Liver (tissue), 9 donors: ENCODE data around the gene CYP8B1. TPM values are rescaled to one million over a fixed set of nuclear protein-coding genes. Genes with fewer than 3 reads are reported as not detected.
A peak's percentile ranks its signal among the peaks of the same experiment; 100 is the strongest.

ENCODE experiments used
- DNase-seq: peaks from one replicate; pipeline ENCODE4 v3.0.0-alpha.2; 2017; ENCODE audit warnings: low spot score
- H3K27ac ChIP-seq, 2 donors: one replicate each; pipeline ENCODE4 v1.7.0; 2013; ENCODE audit warnings: inconsistent platforms in 2 of 2, low read length in 2 of 2, control low read depth in 1 of 2, low read depth in 1 of 2, mild to moderate bottlenecking in 1 of 2
- H3K27me3 ChIP-seq, 4 donors: one replicate each; pipeline versions ENCODE4 v1.6.1 to v1.7.0; 2013; ENCODE audit warnings: low read length in 3 of 4, inconsistent platforms in 1 of 4, mild to moderate bottlenecking in 1 of 4, moderate library complexity in 1 of 4; ENCODE audit not compliant: control insufficient read depth in 4 of 4, insufficient read depth in 4 of 4
- H3K36me3 ChIP-seq, 4 donors: one replicate each; pipeline versions ENCODE4 v1.6.1 to v1.7.0; 2013; ENCODE audit warnings: low read length in 3 of 4, mild to moderate bottlenecking in 3 of 4, low read depth in 1 of 4, moderate library complexity in 1 of 4; ENCODE audit not compliant: control insufficient read depth in 4 of 4, insufficient read depth in 3 of 4
- H3K4me1 ChIP-seq, 4 donors: one replicate each; pipeline versions ENCODE4 v1.6.1 to v1.7.0; 2013; ENCODE audit warnings: low read length in 3 of 4, mild to moderate bottlenecking in 3 of 4, moderate library complexity in 1 of 4; ENCODE audit not compliant: control insufficient read depth in 4 of 4, insufficient read depth in 4 of 4
- H3K4me3 ChIP-seq, 3 donors: one replicate each; pipeline versions ENCODE4 v1.6.1 to v1.7.0; 2013; ENCODE audit warnings: low read length in 3 of 3, control low read depth in 1 of 3, low read depth in 1 of 3, mild to moderate bottlenecking in 1 of 3
- H3K9ac ChIP-seq, 2 donors: one replicate each; pipeline ENCODE4 v1.7.0; 2013; ENCODE audit warnings: low read length in 2 of 2, mild to moderate bottlenecking in 2 of 2, moderate library complexity in 2 of 2, control low read depth in 1 of 2, low read depth in 1 of 2
- H3K9me3 ChIP-seq, 4 donors: one replicate each; pipeline versions ENCODE4 v1.6.1 to v1.7.0; 2013; ENCODE audit warnings: low read length in 3 of 4; ENCODE audit not compliant: control insufficient read depth in 4 of 4
- ATF3 ChIP-seq: IDR thresholded peaks from 2 replicates; pipeline ENCODE4 v1.6.1; 2016; ENCODE audit warnings: antibody characterized with exemption
- CTCF ChIP-seq: fragments of 150-350 bp; IDR thresholded peaks from 2 replicates; pipeline ENCODE4 v1.5.1; 2017; ENCODE audit warnings: improper control_type of control experiment, low read depth, low read length; ENCODE audit not compliant: missing input control
- EGR1 ChIP-seq, 2 donors: IDR thresholded peaks; 2 replicates each; pipeline ENCODE4 v1.6.1; 2016 to 2018; ENCODE audit warnings: antibody characterized with exemption in 2 of 2, low read depth in 2 of 2
- FOXA1 ChIP-seq: IDR thresholded peaks from 2 replicates; pipeline ENCODE4 v1.6.1; 2016; ENCODE audit warnings: antibody characterized with exemption
- FOXA2 ChIP-seq: IDR thresholded peaks from 2 replicates; pipeline ENCODE4 v1.6.1; 2016; ENCODE audit warnings: antibody characterized with exemption
- GABPA ChIP-seq, 2 donors: IDR thresholded peaks in 1 of 2; conservative IDR thresholded peaks in 1 of 2; 2 replicates each; pipeline ENCODE4 v1.6.1; 2016; ENCODE audit warnings: antibody characterized with exemption in 2 of 2, mild to moderate bottlenecking in 1 of 2, moderate library complexity in 1 of 2
- HNF4A ChIP-seq, 2 donors: conservative IDR thresholded peaks; 2 replicates each; pipeline ENCODE4 v1.6.1; 2016; ENCODE audit warnings: antibody characterized with exemption in 2 of 2, mild to moderate bottlenecking in 2 of 2
- HNF4G ChIP-seq: IDR thresholded peaks from 2 replicates; pipeline ENCODE4 v1.6.1; 2016; ENCODE audit warnings: antibody characterized with exemption
- JUND ChIP-seq, 2 donors: IDR thresholded peaks; 2 replicates each; pipeline ENCODE4 v1.6.1; 2016; ENCODE audit warnings: antibody characterized with exemption in 2 of 2
- MAX ChIP-seq: IDR thresholded peaks from 2 replicates; pipeline ENCODE4 v1.6.1; 2016; ENCODE audit warnings: antibody characterized with exemption
- NR2F2 ChIP-seq: IDR thresholded peaks from 2 replicates; pipeline ENCODE4 v1.6.1; 2016; ENCODE audit warnings: antibody characterized with exemption
- RAD21 ChIP-seq, 2 donors: IDR thresholded peaks; 2 replicates each; pipeline ENCODE4 v1.6.1; 2016; ENCODE audit warnings: antibody characterized with exemption in 2 of 2, mild to moderate bottlenecking in 2 of 2
- REST ChIP-seq: IDR thresholded peaks from 2 replicates; pipeline ENCODE4 v1.6.1; 2016; ENCODE audit warnings: antibody characterized with exemption, mild to moderate bottlenecking
- RXRA ChIP-seq, 2 donors: IDR thresholded peaks; 2 replicates each; pipeline ENCODE4 v1.6.1; 2017 to 2018; ENCODE audit warnings: antibody characterized with exemption in 2 of 2, mild to moderate bottlenecking in 1 of 2
- SP1 ChIP-seq: IDR thresholded peaks from 2 replicates; pipeline ENCODE4 v1.6.1; 2018; ENCODE audit warnings: antibody characterized with exemption, mild to moderate bottlenecking
- TAF1 ChIP-seq: conservative IDR thresholded peaks from 2 replicates; pipeline ENCODE4 v1.6.1; 2016; ENCODE audit warnings: antibody characterized with exemption, mild to moderate bottlenecking
- YY1 ChIP-seq: IDR thresholded peaks from 2 replicates; pipeline ENCODE4 v1.6.1; 2016; ENCODE audit warnings: antibody characterized with exemption, mild to moderate bottlenecking
- ZBTB33 ChIP-seq: IDR thresholded peaks from 2 replicates; pipeline ENCODE4 v1.6.1; 2016; ENCODE audit warnings: antibody characterized with exemption
- WGBS: extraction: QIAGEN DNeasy Blood & Tissue Kit; methylation state at CpG from one replicate; pipeline ENCODE4 v1.1.7; 2013; 5-methylcytosine and 5-hydroxymethylcytosine counted together
- polyA plus RNA-seq, 2 donors: library from polyadenylated mRNA; stranded (reverse) in 1 of 2; unstranded in 1 of 2; fragments of 200-250 nt in 1 of 2; fragments of >200 nt in 1 of 2; fragmentation: Nextera tagmentation in 1 of 2; extraction: Ambion mirVana in 1 of 2; gene quantifications; one replicate each; pipeline versions ENCODE4 v1.2.1 to v1.2.3, GENCODE V29; 2013 to 2015
- total RNA-seq, 2 donors: library from RNA; depleted of rRNA; stranded (reverse); fragments of >200 nt; gene quantifications; one replicate each; pipeline ENCODE4 v1.2.3, GENCODE V29; 2014
- donor health status: healthy.
- donor health status: healthy.
- donor health status: healthy.
- donor health status: healthy.
- donor health status: healthy.

The CYP8B1 gene
- total and polyA plus RNA-seq, 4 donors, result 21.2 to 490 (median 223) TPM

GRCh38 chr3:42850263-42850662, 25.4 kb downstream of the CYP8B1 start (continued):
- TF ChIP-seq CTCF, result no peak
- TF ChIP-seq FOXA1, result no peak
- no peak for TF ChIP-seq FOXA2
- TF ChIP-seq HNF4G, result no peak
- TF ChIP-seq JUND (IDR thresholded peaks at IDR 0.05), result no peak
- no peak for TF ChIP-seq HNF4A (conservative IDR thresholded peaks at IDR 0.05)

- H3K9ac ChIP-seq, result no peak overlapping the region
- peak; percentile 33 for DNase-seq
- WGBS, result 94% methylated on average over 7 of the region's 7 CpGs
- no peak overlapping the region for H3K27ac ChIP-seq
- H3K27me3 ChIP-seq, result no peaks in the 10 kb centered on the region
- H3K36me3 ChIP-seq, result no peaks in the 10 kb centered on the region
- H3K4me1 ChIP-seq, result peaks cover 26 to 49% (median 43%) of the 10 kb centered on the region in 4 donors
- TF ChIP-seq FOXA2 (no peak), HNF4G (no peak), GABPA (IDR thresholded peaks at IDR 0.05 in 1 of 2, conservative IDR thresholded peaks at IDR 0.05 in 1 of 2) (no peak), JUND (IDR thresholded peaks at IDR 0.05) (no peak)
- H3K9me3 ChIP-seq, result no peaks in the 10 kb centered on the region
- no peak overlapping the region for H3K4me3 ChIP-seq
Observed at GRCh38 chr3:42849017-42849416, 26.7 kb downstream of the CYP8B1 start.

GRCh38 chr3:42847731-42848130, 27.9 kb downstream of the CYP8B1 start:
- Histone ChIP-seq H3K27me3 (no peaks in the 10 kb centered on the region), H3K4me3 (no peak overlapping the region), H3K27ac (peak overlapping the region; percentile 49 to 63), H3K4me1 (peaks cover 21 to 42% (median 33%) of the 10 kb centered on the region in 4 donors), H3K36me3 (no peaks in the 10 kb centered on the region), H3K9me3 (no peaks in the 10 kb centered on the region), H3K9ac (no peak overlapping the region)
- peak; percentile 38 for DNase-seq
- TF ChIP-seq TAF1 (no peak), RAD21 (IDR thresholded peaks at IDR 0.05) (peak in 1 of 2 donors; percentile 17), REST (no peak), SP1 (peak; percentile 80), FOXA1 (no peak), EGR1 (IDR thresholded peaks at IDR 0.05; ENCODE audit: low read depth in 2 of 2) (no peak), RXRA (IDR thresholded peaks at IDR 0.05) (peak; percentile 70 to 71), GABPA (IDR thresholded peaks at IDR 0.05 in 1 of 2, conservative IDR thresholded peaks at IDR 0.05 in 1 of 2) (no peak), JUND (IDR thresholded peaks at IDR 0.05) (peak in 1 of 2 donors; percentile 69), NR2F2 (no peak), YY1 (no peak), CTCF (no peak), ZBTB33 (no peak), HNF4A (conservative IDR thresholded peaks at IDR 0.05) (peak; percentile 69 to 70), ATF3 (no peak), MAX (peak; percentile 36), FOXA2 (peak; percentile 30), HNF4G (no peak)
- 43% methylated on average over 4 of the region's 4 CpGs for WGBS
